IPS DF 6.9 (cell line): ENCODE results near the gene SEMA6A.

Source experiments
- DNase-seq: peaks from one replicate; pipeline ENCODE4 v3.0.0-alpha.2; 2013; ENCODE audit warnings: low read depth, low spot score
- H3K27ac ChIP-seq: one replicate; pipeline ENCODE4 v1.5.1; 2013; ENCODE audit warnings: low read length, control low read depth
- H3K27me3 ChIP-seq: 2 replicates; pipeline ENCODE4 v1.6.1; 2013; ENCODE audit warnings: mild to moderate bottlenecking, low read length; ENCODE audit not compliant: control insufficient read depth, insufficient read depth
- H3K36me3 ChIP-seq: 2 replicates; pipeline ENCODE4 v1.6.1; 2013; ENCODE audit warnings: low read length; ENCODE audit not compliant: control insufficient read depth, insufficient read depth
- H3K4me1 ChIP-seq: 2 replicates; pipeline ENCODE4 v1.6.1; 2013; ENCODE audit warnings: low read length; ENCODE audit not compliant: control insufficient read depth, insufficient read depth
- H3K4me3 ChIP-seq: 2 replicates; pipeline ENCODE4 v1.5.1; 2013; ENCODE audit warnings: mild to moderate bottlenecking, low read length
- H3K9me3 ChIP-seq: 2 replicates; pipeline ENCODE4 v1.6.1; 2013; ENCODE audit warnings: low read length, inconsistent platforms; ENCODE audit not compliant: control insufficient read depth, insufficient read depth
- WGBS: extraction: QIAGEN DNeasy Blood & Tissue Kit; methylation state at CpG from one replicate; pipeline ENCODE4 v1.1.7; 2013; ENCODE audit warnings: mixed read lengths, missing lambda C conversion rate; ENCODE audit not compliant: insufficient read length, insufficient coverage; 5-methylcytosine and 5-hydroxymethylcytosine counted together

Gene SEMA6A

GRCh38 chr5:116424258-116424615 lies 150.4 kb downstream of the SEMA6A start:
- no CpG with 5 or more reads among the region's 4 CpGs for WGBS

GRCh38 chr5:116423587-116424257 lies 150.9 kb downstream of the SEMA6A start:
- no peak overlapping the region for H3K4me3 ChIP-seq
- no peaks in the 10 kb centered on the region for H3K9me3 ChIP-seq
- H3K36me3 ChIP-seq: no peaks in the 10 kb centered on the region
- H3K27me3 ChIP-seq: no peaks in the 10 kb centered on the region
- H3K4me1 ChIP-seq: no peaks in the 10 kb centered on the region
- no peak overlapping the region for H3K27ac ChIP-seq
- DNase-seq: no peak
- WGBS: no CpG with 5 or more reads among the region's 5 CpGs

More at GRCh38 chr5:116424258-116424615, 150.4 kb downstream of the SEMA6A start:
- no peak overlapping the region for H3K4me3 ChIP-seq
- no peaks in the 10 kb centered on the region for H3K27me3 ChIP-seq
- H3K4me1 ChIP-seq: no peaks in the 10 kb centered on the region
- DNase-seq: no peak
- no peaks in the 10 kb centered on the region for H3K36me3 ChIP-seq
- H3K27ac ChIP-seq: no peak overlapping the region
- no peaks in the 10 kb centered on the region for H3K9me3 ChIP-seq

DNA sequence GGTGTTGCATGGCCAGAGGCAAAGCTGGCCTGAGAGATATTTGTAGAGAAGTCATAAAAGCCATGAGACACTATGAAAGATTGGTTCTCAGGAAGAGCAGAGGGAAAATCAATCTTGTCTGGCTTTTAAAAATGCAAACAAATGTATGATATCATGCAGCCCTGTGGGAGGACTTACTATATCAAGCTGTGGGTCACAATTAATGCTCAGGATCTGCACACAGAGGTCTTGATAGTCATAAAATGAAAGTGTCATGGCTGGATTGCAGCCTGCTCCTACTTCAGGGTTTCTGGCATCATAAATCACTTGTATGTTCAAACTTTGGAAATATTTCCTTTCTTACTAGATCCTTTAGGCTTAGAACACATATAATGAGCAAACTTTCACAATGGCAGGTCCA lies 151.5 kb downstream of the SEMA6A start:
- Histone ChIP-seq H3K9me3 (no peaks in the 10 kb centered on the region), H3K27ac (no peak overlapping the region), H3K4me3 (no peak overlapping the region), H3K4me1 (no peaks in the 10 kb centered on the region), H3K36me3 (no peaks in the 10 kb centered on the region), H3K27me3 (no peaks in the 10 kb centered on the region)
- no peak for DNase-seq

GRCh38 chr5:116421080-116421629 lies 153.5 kb downstream of the SEMA6A start:
- Histone ChIP-seq H3K27ac (no peak overlapping the region), H3K4me1 (no peaks in the 10 kb centered on the region), H3K36me3 (no peaks in the 10 kb centered on the region), H3K9me3 (no peaks in the 10 kb centered on the region), H3K27me3 (no peaks in the 10 kb centered on the region), H3K4me3 (no peak overlapping the region)
- WGBS: no CpG with 5 or more reads among the region's 5 CpGs
- DNase-seq: no peak

GRCh38 chr5:116420540-116420939 lies 154.1 kb downstream of the SEMA6A start:
- H3K27ac ChIP-seq: no peak overlapping the region
- no peaks in the 10 kb centered on the region for H3K4me1 ChIP-seq
- H3K36me3 ChIP-seq: no peaks in the 10 kb centered on the region
- no peak overlapping the region for H3K4me3 ChIP-seq
- no peaks in the 10 kb centered on the region for H3K9me3 ChIP-seq
- WGBS: no CpG with 5 or more reads among the region's 4 CpGs
- H3K27me3 ChIP-seq: no peaks in the 10 kb centered on the region
- no peak for DNase-seq

- no CpG with 5 or more reads among the region's 1 CpG for WGBS
- no peak overlapping the region for H3K27ac ChIP-seq
- H3K9me3 ChIP-seq: no peaks in the 10 kb centered on the region
- H3K36me3 ChIP-seq: no peaks in the 10 kb centered on the region
- no peak for DNase-seq
- H3K4me3 ChIP-seq: no peak overlapping the region
- no peaks in the 10 kb centered on the region for H3K4me1 ChIP-seq
- H3K27me3 ChIP-seq: no peaks in the 10 kb centered on the region
Measured at GRCh38 chr5:116419258-116419657, 155.4 kb downstream of the SEMA6A start.

GRCh38 chr5:116418774-116419173 lies 155.8 kb downstream of the SEMA6A start:
- Histone ChIP-seq H3K27ac (no peak overlapping the region), H3K36me3 (no peaks in the 10 kb centered on the region), H3K27me3 (no peaks in the 10 kb centered on the region), H3K4me1 (no peaks in the 10 kb centered on the region), H3K9me3 (no peaks in the 10 kb centered on the region), H3K4me3 (no peak overlapping the region)
- WGBS: no CpG with 5 or more reads among the region's 3 CpGs
- no peak for DNase-seq

DNA sequence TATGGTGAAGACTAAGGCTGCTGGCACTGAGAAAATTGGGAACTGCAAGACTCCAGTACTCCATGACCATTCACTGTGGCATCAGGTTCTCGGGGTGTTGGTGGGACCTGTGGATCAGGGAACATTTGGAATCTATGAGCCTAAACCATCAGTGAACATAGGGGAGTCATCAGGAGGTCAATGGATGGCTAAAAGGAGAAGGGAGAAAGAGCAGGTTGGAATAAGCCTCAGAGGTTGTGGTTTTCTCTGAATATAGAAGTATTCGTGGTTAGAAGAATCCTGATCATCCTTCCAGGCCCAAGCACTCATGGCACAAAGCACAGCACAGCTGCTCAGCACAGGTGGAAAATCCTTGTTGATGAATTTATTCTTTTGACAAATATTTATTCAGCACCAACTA lies 156.6 kb downstream of the SEMA6A start:
- no CpG with 5 or more reads among the region's 2 CpGs for WGBS
- H3K4me1 ChIP-seq: no peaks in the 10 kb centered on the region
- no peak for DNase-seq
- H3K9me3 ChIP-seq: no peaks in the 10 kb centered on the region
- H3K4me3 ChIP-seq: no peak overlapping the region
- no peaks in the 10 kb centered on the region for H3K27me3 ChIP-seq
- H3K27ac ChIP-seq: no peak overlapping the region
- no peaks in the 10 kb centered on the region for H3K36me3 ChIP-seq

GRCh38 chr5:116415989-116416388 lies 158.6 kb downstream of the SEMA6A start:
- no peak overlapping the region for H3K4me3 ChIP-seq
- no peaks in the 10 kb centered on the region for H3K4me1 ChIP-seq
- no peaks in the 10 kb centered on the region for H3K9me3 ChIP-seq
- no peaks in the 10 kb centered on the region for H3K27me3 ChIP-seq
- no peak for DNase-seq
- no CpG with 5 or more reads among the region's 5 CpGs for WGBS
- no peaks in the 10 kb centered on the region for H3K36me3 ChIP-seq
- no peak overlapping the region for H3K27ac ChIP-seq

DNA sequence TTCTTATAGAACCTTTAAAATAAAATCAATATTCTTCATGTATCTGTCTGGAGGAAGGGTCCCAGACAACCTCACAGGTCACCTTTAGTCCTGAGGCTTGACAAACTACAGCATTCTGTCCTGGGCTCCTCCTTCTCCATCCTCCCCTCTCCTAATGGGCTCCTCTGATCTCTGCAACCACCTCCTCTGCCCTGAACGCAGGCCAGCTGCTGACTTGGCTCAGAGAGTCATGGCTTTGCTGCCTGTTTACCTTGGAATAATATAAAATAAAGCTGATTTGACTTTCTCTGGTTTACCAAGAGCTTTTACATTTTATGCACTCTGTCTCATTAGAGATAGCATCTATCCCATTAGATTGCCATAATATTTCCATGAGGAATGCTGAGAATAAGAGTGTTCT lies 159.4 kb downstream of the SEMA6A start:
- H3K9me3 ChIP-seq: no peaks in the 10 kb centered on the region
- WGBS: no CpG with 5 or more reads among the region's 1 CpG
- no peaks in the 10 kb centered on the region for H3K27me3 ChIP-seq
- no peak for DNase-seq
- no peaks in the 10 kb centered on the region for H3K4me1 ChIP-seq
- H3K36me3 ChIP-seq: no peaks in the 10 kb centered on the region
- H3K4me3 ChIP-seq: no peak overlapping the region
- H3K27ac ChIP-seq: no peak overlapping the region

DNA sequence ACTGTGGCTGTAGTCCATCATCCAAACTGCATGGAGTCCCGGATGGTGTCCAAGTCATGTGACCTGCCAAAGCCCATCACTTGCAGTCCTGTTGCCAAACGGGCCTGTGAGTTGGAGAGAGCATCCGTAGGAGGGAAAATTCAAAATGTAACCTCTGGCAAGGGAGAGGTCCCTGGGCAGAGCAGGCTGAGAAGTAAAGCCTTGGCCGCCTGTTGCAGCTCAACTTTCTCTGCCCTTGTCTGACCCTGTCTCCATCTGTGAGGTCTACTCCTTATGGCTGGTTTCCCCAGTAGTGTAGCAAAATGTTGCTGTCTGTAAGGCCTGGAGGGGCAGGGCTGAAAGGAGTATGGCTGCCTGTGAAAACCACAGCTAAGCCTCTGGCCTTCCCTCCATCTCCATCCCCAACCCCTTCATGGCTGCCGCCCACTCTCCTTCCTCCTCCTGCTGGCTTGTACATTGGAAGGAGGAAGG lies 163.5 kb downstream of the SEMA6A start:
- Histone ChIP-seq H3K36me3 (no peaks in the 10 kb centered on the region), H3K9me3 (no peaks in the 10 kb centered on the region), H3K27ac (no peak overlapping the region), H3K27me3 (no peaks in the 10 kb centered on the region), H3K4me3 (no peak overlapping the region), H3K4me1 (peaks cover 3% of the 10 kb centered on the region; the same call in 1 of the 2 replicates)
- DNase-seq: no peak
- WGBS: no CpG with 5 or more reads among the region's 5 CpGs
